HCT116 (cell line): ENCODE measurements around the gene PLD5. TPM values are rescaled to one million over a fixed set of nuclear protein-coding genes. Genes with fewer than 3 reads are reported as not detected.
"Not testable (repeated sequence)": the region's sequence is repeated elsewhere in the genome, so short reads cannot be mapped to it uniquely, and the experiment has no call there.

Source experiments
- ATAC-seq: fragments of 200-7000 bp; cut with Tn5 transposase; 2 replicates; pipeline ENCODE4 v1.9.1; 2020; ENCODE audit warnings: mild to moderate bottlenecking, moderate library complexity
- BruUV-seq: library from RNA; stranded (reverse); fragments of 400-500 nt; replicated peaks from 2 replicates; lab custom pipeline; 2021; lab: Mats Ljungman, UMichigan
- CTCF ChIA-PET: fragments of 300-600 bp; sonication (Branson Sonifier 250); formaldehyde crosslinking; loops from one replicate; lab custom pipeline; 2021; ENCODE audit warnings: antibody characterized with exemption; lab: Charles Lee
- POLR2A ChIA-PET: fragments of 300-600, 350-600 bp; sonication (Branson Sonifier 250); formaldehyde crosslinking; loops from one replicate; lab custom pipeline; 2021; ENCODE audit warnings: antibody characterized with exemption; lab: Charles Lee
- RAD21 ChIA-PET, 2 experiments: fragments of 300-600 bp; sonication (Branson Sonifier 250); formaldehyde crosslinking; loops; one replicate each; lab custom pipeline; 2023; ENCODE audit warnings: low total read pairs in 2 of 2; ENCODE audit not compliant: uncharacterized antibody in 2 of 2, unreplicated experiment in 2 of 2, low non-redundant PET in 1 of 2; lab: Charles Lee
- DNase-seq: peaks from one replicate; pipeline ENCODE4 v3.0.0-alpha.2; 2010; ENCODE audit warnings: low read depth, low spot score
- H2AFZ ChIP-seq: fragments of 200-600 bp; shearing (Covaris generic), sonication (generic); 2 replicates; pipeline ENCODE4 v1.6.1; 2017; ENCODE audit warnings: low read depth, mixed run types, mixed read lengths, antibody characterized with exemption, low read length; ENCODE audit not compliant: poor library complexity, severe bottlenecking
- H3K27ac ChIP-seq: 2 replicates; pipeline ENCODE4 v1.5.1; 2012; ENCODE audit warnings: low read depth, low read length
- H3K27me3 ChIP-seq: fragments of 200-600 bp; sonication (generic); 2 replicates; pipeline ENCODE4 v1.6.1; 2016; ENCODE audit warnings: mixed run types, low read length, mixed read lengths; ENCODE audit not compliant: insufficient read depth
- H3K36me3 ChIP-seq, 2 experiments: fragments of 200-500 bp in 1 of 2; fragments of 200-600 bp in 1 of 2; sonication (Bioruptor generic) in 1 of 2; sonication (generic) in 1 of 2; 2 replicates each; pipeline versions ENCODE4 v1.5.1 to v1.6.1; 2014 to 2016; ENCODE audit warnings: low read length in 2 of 2, inconsistent platforms in 1 of 2, mixed read lengths in 1 of 2, mixed run types in 1 of 2; ENCODE audit not compliant: insufficient read depth in 2 of 2, control insufficient read depth in 1 of 2
- H3K4me1 ChIP-seq, 2 experiments: fragments of 200-600 bp in 1 of 2; sonication (generic) in 1 of 2; 2 replicates each; pipeline versions ENCODE4 v1.5.1 to v1.6.1; 2012 to 2017; ENCODE audit warnings: low read length in 2 of 2, inconsistent platforms in 1 of 2, mild to moderate bottlenecking in 1 of 2, mixed read lengths in 1 of 2, mixed run types in 1 of 2, moderate library complexity in 1 of 2; ENCODE audit not compliant: insufficient read depth in 2 of 2, control insufficient read depth in 1 of 2
- H3K4me2 ChIP-seq: fragments of 200-600 bp; sonication (generic); 2 replicates; pipeline ENCODE4 v1.6.1; 2017; ENCODE audit warnings: mixed run types, low read length, mixed read lengths
- H3K4me3 ChIP-seq, 2 experiments: fragments of 200-600 bp in 1 of 2; sonication (generic) in 1 of 2; replicated peaks in 1 of 2; 2 replicates each; pipeline ENCODE4 v1.5.1; 2011 to 2016; ENCODE audit warnings: low read length in 2 of 2, control low read depth in 1 of 2, low read depth in 1 of 2, mild to moderate bottlenecking in 1 of 2, mixed read lengths in 1 of 2, mixed run types in 1 of 2
- H3K79me2 ChIP-seq: fragments of 200-600 bp; sonication (generic); 2 replicates; pipeline ENCODE4 v1.6.1; 2017; ENCODE audit warnings: mild to moderate bottlenecking, mixed run types, low read length, moderate library complexity, mixed read lengths; ENCODE audit not compliant: insufficient read depth
- H3K9ac ChIP-seq: fragments of 200-600 bp; sonication (generic); 2 replicates; pipeline ENCODE4 v1.6.1; 2016; ENCODE audit warnings: low read length, mixed read lengths
- H3K9me2 ChIP-seq: fragments of 200-600 bp; sonication (generic), shearing (Covaris generic); 2 replicates; pipeline ENCODE4 v1.6.1; 2017; ENCODE audit warnings: mixed run types, mild to moderate bottlenecking, moderate library complexity; ENCODE audit not compliant: insufficient read depth
- H3K9me3 ChIP-seq, 2 experiments: fragments of 200-500 bp in 1 of 2; fragments of 200-600 bp in 1 of 2; sonication (Bioruptor generic) in 1 of 2; sonication (generic) in 1 of 2; 2 replicates each; pipeline ENCODE4 v1.6.1; 2014 to 2017; ENCODE audit warnings: low read length in 2 of 2, mixed read lengths in 2 of 2, inconsistent platforms in 1 of 2, low read depth in 1 of 2, mild to moderate bottlenecking in 1 of 2, mixed run types in 1 of 2, moderate library complexity in 1 of 2; ENCODE audit not compliant: control insufficient read depth in 1 of 2, insufficient read depth in 1 of 2
- H4K20me1 ChIP-seq: fragments of 200-600 bp; sonication (generic), shearing (Covaris generic); 2 replicates; pipeline ENCODE4 v1.6.1; 2017; ENCODE audit warnings: mixed run types, mild to moderate bottlenecking, moderate library complexity; ENCODE audit not compliant: insufficient read depth
- ATF3 ChIP-seq: IDR thresholded peaks from 2 replicates; pipeline ENCODE4 v1.6.1; 2012
- CBX3 ChIP-seq: IDR thresholded peaks from 2 replicates; pipeline ENCODE4 v1.6.1; 2012; ENCODE audit warnings: low read depth
- CEBPB ChIP-seq: IDR thresholded peaks from 2 replicates; pipeline ENCODE4 v1.6.1; 2012; ENCODE audit warnings: low read depth
- CTCF ChIP-seq, 3 experiments: fragments of 200-600 bp in 1 of 3; sonication (generic) in 1 of 3; IDR thresholded peaks in 2 of 3; conservative IDR thresholded peaks in 1 of 3; 2 replicates each; pipeline ENCODE4 v1.5.1; 2012 to 2017; ENCODE audit warnings: low read depth in 2 of 3, low read length in 2 of 3, antibody characterized with exemption in 1 of 3, borderline replicate concordance in 1 of 3, control low read depth in 1 of 3, mild to moderate bottlenecking in 1 of 3, mixed read lengths in 1 of 3, mixed run types in 1 of 3, moderate library complexity in 1 of 3; ENCODE audit not compliant: insufficient read depth in 1 of 3
- EGR1 ChIP-seq: IDR thresholded peaks from 2 replicates; pipeline ENCODE4 v1.6.1; 2012; ENCODE audit warnings: low read depth
- ELF1 ChIP-seq: IDR thresholded peaks from 2 replicates; pipeline ENCODE4 v1.6.1; 2012; ENCODE audit warnings: low read depth, borderline replicate concordance
- EZH2 ChIP-seq: fragments of 200-600 bp; sonication (generic); IDR thresholded peaks from 2 replicates; pipeline ENCODE4 v1.6.1; 2017; ENCODE audit warnings: antibody characterized with exemption, mixed run types
- EZH2phosphoT487 ChIP-seq: fragments of 200-600 bp; IDR thresholded peaks from 2 replicates; pipeline ENCODE4 v1.6.1; 2018; ENCODE audit warnings: antibody characterized with exemption, borderline replicate concordance
- FOSL1 ChIP-seq: IDR thresholded peaks from 2 replicates; pipeline ENCODE4 v1.6.1; 2012; ENCODE audit warnings: low read depth
- JUND ChIP-seq: IDR thresholded peaks from 2 replicates; pipeline ENCODE4 v1.6.1; 2012
- MAX ChIP-seq: IDR thresholded peaks from 2 replicates; pipeline ENCODE4 v1.6.1; 2012
- SRF ChIP-seq: IDR thresholded peaks from 2 replicates; pipeline ENCODE4 v1.6.1; 2012; ENCODE audit warnings: low read depth
- YY1 ChIP-seq: IDR thresholded peaks from 2 replicates; pipeline ENCODE4 v1.6.1; 2011; ENCODE audit warnings: low read length, low read depth, moderate library complexity, mild to moderate bottlenecking; ENCODE audit not compliant: insufficient replicate concordance; ENCODE audit errors: extremely low read depth
- ZFX ChIP-seq: fragments of 450-650 bp; IDR thresholded peaks from 2 replicates; pipeline ENCODE4 v1.6.1; 2017
- ZNF274 ChIP-seq: fragments of 200-500 bp; sonication (Bioruptor generic); IDR thresholded peaks from 2 replicates; pipeline ENCODE4 v1.6.1; 2014; ENCODE audit warnings: mild to moderate bottlenecking, low read depth, low read length, inconsistent platforms
- intact Hi-C: fragments of 100-400 bp; cut with micrococcal nuclease; formaldehyde crosslinking; loops from 2 replicates; pipeline ENCODE4 v1.10.0; 2022
- total RNA-seq: library from RNA; stranded (reverse); gene quantifications from one replicate; pipeline ENCODE4 v1.2.1, GENCODE V29; 2021; ENCODE audit not compliant: unreplicated experiment
- TF ChIP-seq, protein P1 (sequence below): IDR thresholded peaks from 2 replicates; pipeline ENCODE4 v1.6.1; 2011; ENCODE audit warnings: mild to moderate bottlenecking, low read length, moderate library complexity; ENCODE audit not compliant: insufficient replicate concordance; ENCODE audit errors: extremely low read depth

Gene PLD5
- total RNA-seq, 1 experiment from 2014 or later = not detected

DNA sequence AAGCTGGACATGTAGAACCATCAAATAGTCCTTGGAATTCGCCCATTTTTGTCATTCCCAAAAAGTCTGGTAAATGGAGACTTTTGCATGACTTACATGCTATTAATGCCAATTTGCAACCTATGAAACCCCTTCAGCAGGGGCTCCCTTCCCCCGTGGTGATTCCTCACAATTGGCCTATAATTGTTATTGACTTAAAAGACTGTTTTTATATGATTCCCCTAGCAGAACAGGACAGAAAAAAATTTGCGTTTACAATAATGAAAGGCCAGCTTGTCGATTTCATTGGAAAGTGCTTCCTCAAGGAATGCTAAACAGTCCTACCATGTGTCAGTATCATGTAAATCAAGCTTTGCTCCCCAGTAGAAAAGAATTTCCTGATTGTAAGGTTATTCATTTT lies 311.5 kb downstream of the PLD5 start:
- H2AFZ ChIP-seq, ATAC-seq, H3K9me3 ChIP-seq, H3K36me3 ChIP-seq, BruUV-seq, intact Hi-C loops, H3K79me2 ChIP-seq, H3K4me1 ChIP-seq, DNase-seq, H3K4me3 ChIP-seq, RAD21 ChIA-PET, POLR2A ChIA-PET, H3K27ac ChIP-seq, H3K4me2 ChIP-seq, CTCF ChIA-PET, H4K20me1 ChIP-seq, H3K9me2 ChIP-seq, H3K9ac ChIP-seq: not testable (repeated sequence)
- H3K27me3 ChIP-seq = peaks cover 15% of the 10 kb centered on the region

DNA sequence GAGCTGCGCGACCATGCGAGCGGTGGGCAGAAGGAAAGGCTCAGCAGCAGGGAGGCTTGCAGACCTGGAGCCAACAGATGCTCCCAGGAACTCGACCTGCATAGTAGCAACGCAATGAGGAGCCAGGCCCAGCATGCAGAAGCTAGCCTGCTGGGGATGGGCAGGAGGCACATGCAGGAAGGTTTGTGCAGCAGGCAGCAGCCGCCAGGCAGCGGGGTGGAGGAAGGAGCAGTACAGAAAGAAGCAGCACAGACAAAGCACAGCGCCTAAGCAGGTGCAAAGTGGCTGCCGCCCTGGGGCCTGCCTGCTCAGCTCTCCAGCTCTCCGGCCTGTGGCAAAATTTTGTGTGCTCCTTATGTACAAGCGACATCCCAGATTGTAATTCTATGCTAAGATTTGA lies 312.1 kb downstream of the PLD5 start:
- Histone ChIP-seq H3K27me3 (peaks cover 15% of the 10 kb centered on the region), H3K27ac (no peak overlapping the region), H3K9me3 (no peaks in the 10 kb centered on the region), H3K9me2 (no peaks in the 10 kb centered on the region), H3K4me2 (no peak overlapping the region), H3K79me2 (no peaks in the 10 kb centered on the region), H3K36me3 (no peaks in the 10 kb centered on the region), H3K4me1 (no peaks in the 10 kb centered on the region), H2AFZ (no peak overlapping the region), H3K4me3 (no peak overlapping the region), H4K20me1 (no peaks in the 10 kb centered on the region), H3K9ac (no peak overlapping the region)
- no TSS peak for BruUV-seq
- DNase-seq (no peak), ATAC-seq (no peak)
- ChIA-PET RAD21 (no interaction called here), POLR2A (no interaction called here), CTCF (no interaction called here)
- intact Hi-C loops = no loop called here
- TF ChIP-seq, protein P1, sequence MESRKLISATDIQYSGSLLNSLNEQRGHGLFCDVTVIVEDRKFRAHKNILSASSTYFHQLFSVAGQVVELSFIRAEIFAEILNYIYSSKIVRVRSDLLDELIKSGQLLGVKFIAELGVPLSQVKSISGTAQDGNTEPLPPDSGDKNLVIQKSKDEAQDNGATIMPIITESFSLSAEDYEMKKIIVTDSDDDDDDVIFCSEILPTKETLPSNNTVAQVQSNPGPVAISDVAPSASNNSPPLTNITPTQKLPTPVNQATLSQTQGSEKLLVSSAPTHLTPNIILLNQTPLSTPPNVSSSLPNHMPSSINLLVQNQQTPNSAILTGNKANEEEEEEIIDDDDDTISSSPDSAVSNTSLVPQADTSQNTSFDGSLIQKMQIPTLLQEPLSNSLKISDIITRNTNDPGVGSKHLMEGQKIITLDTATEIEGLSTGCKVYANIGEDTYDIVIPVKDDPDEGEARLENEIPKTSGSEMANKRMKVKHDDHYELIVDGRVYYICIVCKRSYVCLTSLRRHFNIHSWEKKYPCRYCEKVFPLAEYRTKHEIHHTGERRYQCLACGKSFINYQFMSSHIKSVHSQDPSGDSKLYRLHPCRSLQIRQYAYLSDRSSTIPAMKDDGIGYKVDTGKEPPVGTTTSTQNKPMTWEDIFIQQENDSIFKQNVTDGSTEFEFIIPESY = no peak
- TF ChIP-seq YY1 (no peak), CEBPB (no peak), ATF3 (no peak), CBX3 (no peak), ELF1 (no peak), EGR1 (no peak), CTCF (IDR thresholded peaks at IDR 0.05 in 2 of 3, conservative IDR thresholded peaks at IDR 0.05 in 1 of 3; ENCODE audit: borderline replicate concordance in 1 of 3, insufficient read depth in 1 of 3, low read depth in 2 of 3, low read length in 2 of 3) (no peak), JUND (no peak), EZH2phosphoT487 (no peak), FOSL1 (no peak), ZNF274 (no peak), MAX (no peak), SRF (no peak), ZFX (no peak), EZH2 (no peak)
